SK-N-MC (cell line): ENCODE data around the gene EPHA5.

ENCODE experiments used
- EZH2 ChIP-seq: fragments of 200-600 bp; sonication (generic); IDR thresholded peaks from one replicate; pipeline ENCODE4 v1.6.1; 2017; ENCODE audit warnings: antibody characterized with exemption
- FOXP2 ChIP-seq: optimal IDR thresholded peaks from 2 replicates; pipeline ENCODE3; 2011; ENCODE audit warnings: mild to moderate bottlenecking, moderate library complexity; ENCODE audit not compliant: insufficient read depth; ENCODE audit errors: extremely low read length, control extremely low read depth
- POLR2AphosphoS5 ChIP-seq: IDR thresholded peaks from 2 replicates; pipeline ENCODE4 v1.6.1; 2012; ENCODE audit warnings: mild to moderate bottlenecking, low read depth, low read length, borderline replicate concordance

DNA sequence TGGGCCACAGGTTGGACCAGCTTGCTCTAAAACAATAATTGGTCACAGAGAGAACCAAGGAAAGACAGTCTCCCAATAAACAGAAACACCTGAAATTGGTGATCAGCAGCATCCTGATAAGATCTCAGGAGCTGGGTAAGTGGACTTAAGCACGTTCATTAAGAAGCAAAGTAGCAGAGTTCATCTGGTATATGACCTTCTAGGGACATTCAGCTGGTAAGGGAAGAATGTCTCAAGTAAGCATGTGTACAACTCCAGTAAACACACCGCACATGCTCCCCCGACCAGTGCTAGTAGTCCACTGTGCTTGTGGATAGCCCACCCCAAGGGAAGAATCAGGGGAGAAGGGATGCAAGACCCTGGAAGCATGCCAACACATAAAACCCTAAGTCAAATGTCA lies 216.9 kb downstream of the EPHA5 start:
- TF ChIP-seq EZH2 (no peak), POLR2AphosphoS5 (no peak), FOXP2 (no peak)
